Fibroblast of lung (primary cell): ENCODE measurements around the gene GALP. TPM values are rescaled to one million over a fixed set of nuclear protein-coding genes. Genes with fewer than 3 reads are reported as not detected.
"Not testable (repeated sequence)": the region's sequence is repeated elsewhere in the genome, so short reads cannot be mapped to it uniquely, and the experiment has no call there.

Source experiments
- DNase-seq, 2 donors: peaks; one replicate each; pipeline versions ENCODE4 v3.0.0 to v3.0.0-alpha.2; 2010; ENCODE audit warnings: low read depth in 2 of 2
- H2AFZ ChIP-seq: 2 replicates; pipeline ENCODE4 v1.5.1; 2012; ENCODE audit warnings: low read length, control low read depth, inconsistent platforms
- H3K27ac ChIP-seq: 2 replicates; pipeline ENCODE4 v1.5.1; 2011; ENCODE audit warnings: low read length, control low read depth; ENCODE audit not compliant: insufficient read depth
- H3K27me3 ChIP-seq: 2 replicates; pipeline ENCODE4 v1.5.1; 2011; ENCODE audit warnings: mild to moderate bottlenecking, low read length; ENCODE audit not compliant: control insufficient read depth, insufficient read depth
- H3K36me3 ChIP-seq: 2 replicates; pipeline ENCODE4 v1.5.1; 2011; ENCODE audit warnings: low read length; ENCODE audit not compliant: control insufficient read depth, insufficient read depth
- H3K4me1 ChIP-seq: 2 replicates; pipeline ENCODE4 v1.5.1; 2011; ENCODE audit warnings: low read length; ENCODE audit not compliant: control insufficient read depth, insufficient read depth; ENCODE audit errors: extremely low read depth
- H3K4me2 ChIP-seq: 2 replicates; pipeline ENCODE4 v1.5.1; 2011; ENCODE audit warnings: low read length, control low read depth; ENCODE audit not compliant: insufficient read depth; ENCODE audit errors: extremely low read depth
- H3K4me3 ChIP-seq, 4 experiments: fragments of 200-600 bp in 1 of 4; sonication (generic) in 1 of 4; replicated peaks in 1 of 4; 2 replicates each; pipeline ENCODE4 v1.5.1; 2011 to 2016; ENCODE audit warnings: low read length in 4 of 4, low read depth in 3 of 4, mild to moderate bottlenecking in 3 of 4, control low read depth in 2 of 4, inconsistent platforms in 1 of 4, mixed read lengths in 1 of 4; ENCODE audit not compliant: insufficient read depth in 1 of 4; ENCODE audit errors: control extremely low read depth in 1 of 4
- H3K79me2 ChIP-seq: 2 replicates; pipeline ENCODE4 v1.5.1; 2012; ENCODE audit warnings: mild to moderate bottlenecking, low read length, inconsistent platforms; ENCODE audit not compliant: control insufficient read depth, insufficient read depth
- H3K9ac ChIP-seq: 2 replicates; pipeline ENCODE4 v1.5.1; 2011; ENCODE audit warnings: mild to moderate bottlenecking, low read length, control low read depth; ENCODE audit not compliant: insufficient read depth
- H3K9me3 ChIP-seq: 2 replicates; pipeline ENCODE4 v1.5.1; 2012; ENCODE audit warnings: low read depth, low read length; ENCODE audit not compliant: control insufficient read depth, insufficient read depth
- H4K20me1 ChIP-seq: 2 replicates; pipeline ENCODE4 v1.5.1; 2011; ENCODE audit warnings: low read length; ENCODE audit not compliant: control insufficient read depth, insufficient read depth; ENCODE audit errors: extremely low read depth
- EZH2 ChIP-seq: IDR thresholded peaks from 2 replicates; pipeline ENCODE4 v1.5.1; 2012; ENCODE audit warnings: low read length, control low read depth, mild to moderate bottlenecking; ENCODE audit errors: missing control alignments
- polyA minus RNA-seq: library from RNA; depleted of rRNA, polyadenylated mRNA; stranded (reverse); fragments of >200 nt; gene quantifications from 2 replicates; pipeline ENCODE4 v1.2.3, GENCODE V29; 2011; ENCODE audit warnings: low replicate concordance
- polyA plus RNA-seq, 2 donors: library from polyadenylated mRNA; depleted of rRNA in 1 of 2; stranded (reverse) in 1 of 2; unstranded in 1 of 2; fragments of >200 nt; gene quantifications; 2 replicates each; pipeline ENCODE4 v1.2.1, GENCODE V29; 2011 to 2012; ENCODE audit warnings: missing spikeins in 1 of 2
- total RNA-seq: library from RNA; depleted of rRNA; stranded (reverse); fragments of >200 nt; gene quantifications from 2 replicates; pipeline ENCODE4 v1.2.1, GENCODE V29; 2014
- TF ChIP-seq, protein P1 (sequence below), 2 donors: IDR thresholded peaks in 1 of 2; conservative IDR thresholded peaks in 1 of 2; 1 replicate in 1 of 2; 2 replicates in 1 of 2; pipeline ENCODE4 v1.5.1; 2011 to 2012; ENCODE audit warnings: low read length in 2 of 2, control low read depth in 1 of 2, inconsistent platforms in 1 of 2, low read depth in 1 of 2, mild to moderate bottlenecking in 1 of 2

The GALP gene
- total RNA-seq (not detected in 2 replicates), polyA plus RNA-seq (not detected in 2 replicates), polyA minus RNA-seq (not detected in 2 replicates)
- not detected in 2 replicates for polyA plus RNA-seq (2012)

DNA sequence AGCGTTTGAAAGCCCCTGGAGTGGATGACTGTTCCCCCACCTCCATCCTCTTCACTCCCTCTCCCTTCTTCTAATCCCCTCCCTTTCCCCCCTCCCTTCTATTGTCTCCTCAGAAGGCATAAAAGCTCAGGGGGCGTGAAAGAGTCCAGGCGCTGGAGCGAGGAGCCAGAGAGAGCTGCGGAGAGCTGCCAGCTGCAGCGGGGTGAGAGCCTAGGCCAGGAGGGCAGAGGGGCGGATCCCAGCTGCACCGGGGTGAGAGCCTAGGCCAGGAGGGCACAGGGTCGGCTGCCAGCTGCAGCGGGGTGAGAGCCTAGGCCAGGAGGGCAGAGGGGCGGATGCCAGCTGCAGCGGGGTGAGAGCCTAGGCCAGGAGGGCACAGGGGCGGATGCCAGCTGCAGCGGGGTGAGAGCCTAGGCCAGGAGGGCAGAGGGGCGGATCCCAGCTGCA, at the start of gene GALP:
Gene GALP, plus strand, starts transcription at position 148 of the 447 bp plus-strand sequence. CDS start 1,101 bp downstream, outside the sequence.
- H3K9ac ChIP-seq, H3K79me2 ChIP-seq, H4K20me1 ChIP-seq, H3K27ac ChIP-seq, H3K4me1 ChIP-seq, H2AFZ ChIP-seq, H3K4me2 ChIP-seq, DNase-seq, H3K36me3 ChIP-seq, H3K4me3 ChIP-seq, H3K9me3 ChIP-seq, H3K27me3 ChIP-seq: not testable (repeated sequence)

DNA sequence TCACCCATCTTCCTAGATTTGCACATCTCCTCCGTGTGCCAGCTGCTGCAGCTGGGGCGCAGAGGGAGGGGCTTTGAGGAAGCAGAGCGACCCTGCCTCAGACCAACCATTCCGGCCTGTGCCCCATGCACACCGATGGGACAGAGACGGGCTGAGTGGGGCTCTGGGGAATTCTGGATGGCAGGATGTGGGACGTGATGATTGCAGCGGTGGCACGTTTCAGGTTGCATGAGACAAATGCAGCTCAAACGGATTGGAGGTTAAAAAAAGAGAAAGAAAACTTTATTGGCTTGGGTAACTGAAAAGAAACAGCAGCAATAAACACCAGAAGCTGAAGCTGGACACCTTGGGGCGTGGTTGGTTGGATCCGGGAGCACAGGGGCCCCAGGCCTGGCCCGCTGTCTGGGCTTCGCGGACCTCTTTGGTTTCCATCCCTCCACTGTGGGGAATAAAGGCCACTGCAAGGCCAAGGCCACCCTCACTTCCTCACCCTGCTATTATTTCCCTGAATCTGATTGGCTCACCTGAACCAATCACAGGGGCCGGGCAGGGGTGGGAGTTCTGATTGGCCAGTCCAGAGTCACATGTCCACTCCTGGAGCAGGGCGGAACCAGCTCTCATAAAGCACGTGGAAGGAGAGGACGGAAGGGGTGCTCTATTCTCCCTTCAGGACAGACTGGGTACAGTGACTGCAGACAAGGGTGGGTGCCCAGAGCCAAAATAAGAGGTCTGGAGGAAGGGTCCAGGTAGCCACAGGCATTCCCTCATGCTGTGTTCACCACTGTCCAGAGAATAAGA, 48.6 kb upstream of the GALP start:
- Histone ChIP-seq H3K27ac (no peak overlapping the region), H4K20me1 (no peaks in the 10 kb centered on the region), H3K4me1 (no peaks in the 10 kb centered on the region), H2AFZ (no peak overlapping the region), H3K9ac (no peak overlapping the region), H3K4me2 (no peak overlapping the region), H3K79me2 (no peaks in the 10 kb centered on the region), H3K4me3 (no peak overlapping the region), H3K36me3 (no peaks in the 10 kb centered on the region), H3K27me3 (no peaks in the 10 kb centered on the region), H3K9me3 (no peaks in the 10 kb centered on the region)
- DNase-seq = no peak
- no peak for TF ChIP-seq EZH2
- TF ChIP-seq, protein P1, sequence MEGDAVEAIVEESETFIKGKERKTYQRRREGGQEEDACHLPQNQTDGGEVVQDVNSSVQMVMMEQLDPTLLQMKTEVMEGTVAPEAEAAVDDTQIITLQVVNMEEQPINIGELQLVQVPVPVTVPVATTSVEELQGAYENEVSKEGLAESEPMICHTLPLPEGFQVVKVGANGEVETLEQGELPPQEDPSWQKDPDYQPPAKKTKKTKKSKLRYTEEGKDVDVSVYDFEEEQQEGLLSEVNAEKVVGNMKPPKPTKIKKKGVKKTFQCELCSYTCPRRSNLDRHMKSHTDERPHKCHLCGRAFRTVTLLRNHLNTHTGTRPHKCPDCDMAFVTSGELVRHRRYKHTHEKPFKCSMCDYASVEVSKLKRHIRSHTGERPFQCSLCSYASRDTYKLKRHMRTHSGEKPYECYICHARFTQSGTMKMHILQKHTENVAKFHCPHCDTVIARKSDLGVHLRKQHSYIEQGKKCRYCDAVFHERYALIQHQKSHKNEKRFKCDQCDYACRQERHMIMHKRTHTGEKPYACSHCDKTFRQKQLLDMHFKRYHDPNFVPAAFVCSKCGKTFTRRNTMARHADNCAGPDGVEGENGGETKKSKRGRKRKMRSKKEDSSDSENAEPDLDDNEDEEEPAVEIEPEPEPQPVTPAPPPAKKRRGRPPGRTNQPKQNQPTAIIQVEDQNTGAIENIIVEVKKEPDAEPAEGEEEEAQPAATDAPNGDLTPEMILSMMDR (conservative IDR thresholded peaks at IDR 0.05 in 1 of 2, IDR thresholded peaks at IDR 0.05 in 1 of 2; ENCODE audit: low read depth in 1 of 2, low read length in 2 of 2) = no peak

DNA sequence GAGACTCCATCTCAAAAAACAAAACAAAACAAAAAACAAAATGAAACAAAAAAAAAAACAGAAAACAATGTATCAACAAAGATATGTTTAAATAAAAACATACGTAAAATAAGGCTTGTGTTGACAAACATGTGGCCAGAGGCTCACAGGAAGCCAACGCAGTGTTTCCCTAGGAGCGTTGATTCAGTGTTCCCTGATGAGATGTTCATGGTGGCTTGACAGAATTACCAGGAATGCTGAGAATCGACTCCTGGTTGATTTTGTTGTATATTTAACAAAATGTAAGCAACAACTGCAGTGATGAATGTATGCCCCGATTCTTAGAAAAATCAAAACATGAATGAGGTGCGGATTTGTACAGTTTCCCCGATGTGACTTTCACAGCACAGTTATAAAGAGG, 45.8 kb upstream of the GALP start:
- H3K79me2 ChIP-seq = no peaks in the 10 kb centered on the region
- TF ChIP-seq, protein P1 (conservative IDR thresholded peaks at IDR 0.05 in 1 of 2, IDR thresholded peaks at IDR 0.05 in 1 of 2; ENCODE audit: low read depth in 1 of 2, low read length in 2 of 2) = no peak
- no peak for TF ChIP-seq EZH2
- H3K9me3 ChIP-seq = no peaks in the 10 kb centered on the region
- H4K20me1 ChIP-seq = no peaks in the 10 kb centered on the region
- no peak for DNase-seq
- H3K27ac ChIP-seq = no peak overlapping the region
- H3K4me1 ChIP-seq = no peaks in the 10 kb centered on the region
- no peak overlapping the region for H2AFZ ChIP-seq
- no peaks in the 10 kb centered on the region for H3K36me3 ChIP-seq
- H3K27me3 ChIP-seq = no peaks in the 10 kb centered on the region
- no peak overlapping the region for H3K4me3 ChIP-seq
- H3K9ac ChIP-seq = no peak overlapping the region
- no peak overlapping the region for H3K4me2 ChIP-seq
